Esophagus squamous epithelium (tissue), 5 donors: ENCODE results near the gene PRKG1. TPM values are rescaled to one million over a fixed set of nuclear protein-coding genes. Genes with fewer than 3 reads are reported as not detected.

Experiments used
- DNase-seq: peaks from one replicate; lab custom pipeline; 2025; lab: John Stamatoyannopoulos, UW
- H3K27ac ChIP-seq, 4 donors: fragments of 200-600 bp; sonication (generic); one replicate each; pipeline ENCODE4 v1.5.1; 2016 to 2019; ENCODE audit warnings: mild to moderate bottlenecking in 1 of 4
- H3K27me3 ChIP-seq, 4 donors: fragments of 200-600 bp; sonication (generic); 1 replicate in 3 of 4; 2 replicates in 1 of 4; pipeline versions ENCODE4 v1.5.1 to v1.6.0; 2017 to 2021; ENCODE audit warnings: antibody characterized with exemption in 1 of 4
- H3K36me3 ChIP-seq, 3 donors: fragments of 200-600 bp; sonication (generic); one replicate each; pipeline ENCODE4 v1.5.1; 2016 to 2019
- H3K4me1 ChIP-seq, 3 donors: fragments of 200-600 bp; sonication (generic); one replicate each; pipeline ENCODE4 v1.5.1; 2017 to 2019
- H3K4me3 ChIP-seq, 4 donors: fragments of 200-600 bp; sonication (generic); 1 replicate in 3 of 4; 2 replicates in 1 of 4; pipeline ENCODE4 v1.5.1; 2016 to 2019; ENCODE audit warnings: mild to moderate bottlenecking in 2 of 4, moderate library complexity in 1 of 4
- H3K9me3 ChIP-seq, 3 donors: fragments of 200-600 bp; sonication (generic); one replicate each; pipeline ENCODE4 v1.5.1; 2016 to 2019
- CTCF ChIP-seq, 6 experiments: fragments of 450-650 bp in 4 of 6; fragments of 200-600 bp in 2 of 6; sonication (generic) in 2 of 6; IDR thresholded peaks; one replicate each; pipeline ENCODE4 v1.5.1; 2016 to 2019; ENCODE audit warnings: antibody characterized with exemption in 6 of 6, mild to moderate bottlenecking in 4 of 6, moderate library complexity in 4 of 6
- POLR2A ChIP-seq, 4 donors: fragments of 450-650 bp; IDR thresholded peaks; one replicate each; pipeline ENCODE4 v1.6.1; 2017; ENCODE audit warnings: antibody characterized with exemption in 4 of 4, mild to moderate bottlenecking in 4 of 4, moderate library complexity in 3 of 4
- WGBS, 2 donors: methylation state at CpG; one replicate each; pipeline ENCODE4 v1.1.5; 2018; 5-methylcytosine and 5-hydroxymethylcytosine counted together
- intact Hi-C: fragments of 100-400 bp; cut with DNase I; formaldehyde crosslinking; loops from one replicate; pipeline ENCODE4 v1.15.0; 2022
- total RNA-seq, 4 donors: library from RNA; depleted of rRNA; stranded (reverse); fragments of >200 nt; gene quantifications; one replicate each; pipeline ENCODE4 v1.1.0, GENCODE V29; 2016
- donor health status: DM: yes; HTN: yes; CAD: no.

Gene PRKG1
- total RNA-seq, 4 donors from 2014 or later = 2.0 to 10.9 (median 3.8) TPM

- Histone ChIP-seq H3K9me3 (no peaks in the 10 kb centered on the region), H3K36me3 (no peaks in the 10 kb centered on the region), H3K27ac (no peak overlapping the region), H3K27me3 (no peaks in the 10 kb centered on the region), H3K4me1 (no peaks in the 10 kb centered on the region), H3K4me3 (no peak overlapping the region)
- 53 to 61% methylated on average over 2 of the region's 2 CpGs for WGBS, 2 donors
- intact Hi-C loops = no loop called here
- no peak for TF ChIP-seq CTCF (IDR thresholded peaks at IDR 0.05)
- no peak for TF ChIP-seq POLR2A (IDR thresholded peaks at IDR 0.05)
- DNase-seq = no peak
Measured at GRCh38 chr10:51186361-51186760, 112.1 kb downstream of the PRKG1 start.

GRCh38 chr10:51188008-51188407 lies 113.7 kb downstream of the PRKG1 start:
- no peak for DNase-seq
- Histone ChIP-seq H3K4me1 (no peaks in the 10 kb centered on the region), H3K9me3 (no peaks in the 10 kb centered on the region), H3K27me3 (no peaks in the 10 kb centered on the region), H3K4me3 (no peak overlapping the region), H3K36me3 (no peaks in the 10 kb centered on the region), H3K27ac (no peak overlapping the region)
- TF ChIP-seq CTCF (IDR thresholded peaks at IDR 0.05) = no peak
- no peak for TF ChIP-seq POLR2A (IDR thresholded peaks at IDR 0.05)
- intact Hi-C loops = no loop called here
- 40 to 53% methylated on average over 2 of the region's 2 CpGs for WGBS, 2 donors

- H3K4me3 ChIP-seq = no peak overlapping the region
- DNase-seq = no peak
- H3K27me3 ChIP-seq = no peaks in the 10 kb centered on the region
- H3K27ac ChIP-seq = no peak overlapping the region
- intact Hi-C loops = no loop called here
- H3K4me1 ChIP-seq = no peaks in the 10 kb centered on the region
- WGBS, 2 donors = 80 to 87% methylated on average over 2 of the region's 2 CpGs
- TF ChIP-seq POLR2A (IDR thresholded peaks at IDR 0.05) (no peak), CTCF (IDR thresholded peaks at IDR 0.05) (no peak)
- H3K9me3 ChIP-seq = no peaks in the 10 kb centered on the region
- no peaks in the 10 kb centered on the region for H3K36me3 ChIP-seq
Measured at GRCh38 chr10:51188866-51189265, 114.6 kb downstream of the PRKG1 start.

- WGBS, 2 donors = 74% methylated on average over 1 of the region's 1 CpG
- no peaks in the 10 kb centered on the region for H3K27me3 ChIP-seq
- H3K9me3 ChIP-seq = no peaks in the 10 kb centered on the region
- H3K4me1 ChIP-seq = no peaks in the 10 kb centered on the region
- intact Hi-C loops = no loop called here
- no peak for DNase-seq
- TF ChIP-seq CTCF (IDR thresholded peaks at IDR 0.05) (no peak), POLR2A (IDR thresholded peaks at IDR 0.05) (no peak)
- no peaks in the 10 kb centered on the region for H3K36me3 ChIP-seq
- no peak overlapping the region for H3K27ac ChIP-seq
- no peak overlapping the region for H3K4me3 ChIP-seq
Measured at GRCh38 chr10:51196508-51197175, 122.4 kb downstream of the PRKG1 start.

GRCh38 chr10:51198170-51198569 lies 123.9 kb downstream of the PRKG1 start:
- no peak for DNase-seq
- Histone ChIP-seq H3K9me3 (no peaks in the 10 kb centered on the region), H3K4me3 (no peak overlapping the region), H3K36me3 (no peaks in the 10 kb centered on the region), H3K27me3 (no peaks in the 10 kb centered on the region), H3K27ac (no peak overlapping the region), H3K4me1 (no peaks in the 10 kb centered on the region)
- WGBS, 2 donors = 46 to 93% methylated on average over 3 of the region's 3 CpGs
- intact Hi-C loops = no loop called here
- TF ChIP-seq POLR2A (IDR thresholded peaks at IDR 0.05) = no peak
- no peak for TF ChIP-seq CTCF (IDR thresholded peaks at IDR 0.05)
